Hepatocyte (in vitro differentiated cells): Measurements from ENCODE around the gene MPZL2. TPM values are rescaled to one million over a fixed set of nuclear protein-coding genes. Genes with fewer than 3 reads are reported as not detected.

ENCODE experiments used
- DNase-seq: peaks from one replicate; pipeline ENCODE4 v3.0.0-alpha.2; 2016; ENCODE audit warnings: low spot score
- H2AFZ ChIP-seq: fragments of 200-600 bp; sonication (generic); 2 replicates; pipeline ENCODE4 v1.6.0; 2016; ENCODE audit warnings: antibody characterized with exemption, mild to moderate bottlenecking
- H3K27ac ChIP-seq: fragments of 200-600 bp; sonication (generic); 2 replicates; pipeline ENCODE4 v1.5.1; 2016; ENCODE audit warnings: mild to moderate bottlenecking
- H3K27me3 ChIP-seq: fragments of 200-600 bp; sonication (generic); 2 replicates; pipeline ENCODE4 v1.6.1; 2016
- H3K36me3 ChIP-seq: fragments of 200-600 bp; sonication (generic); replicated peaks from 2 replicates; pipeline ENCODE4 v1.5.1; 2016; ENCODE audit warnings: low read depth; ENCODE audit not compliant: insufficient read depth
- H3K4me1 ChIP-seq: fragments of 200-600 bp; sonication (generic); 2 replicates; pipeline ENCODE4 v1.5.1; 2016; ENCODE audit warnings: mild to moderate bottlenecking, moderate library complexity; ENCODE audit not compliant: insufficient read depth
- H3K4me2 ChIP-seq: fragments of 200-600 bp; sonication (generic); 2 replicates; pipeline ENCODE4 v1.6.0; 2016
- H3K4me3 ChIP-seq: fragments of 200-600 bp; sonication (generic); 2 replicates; pipeline ENCODE4 v1.5.1; 2016; ENCODE audit warnings: mild to moderate bottlenecking
- H3K79me2 ChIP-seq: fragments of 200-600 bp; sonication (generic); 2 replicates; pipeline ENCODE4 v1.6.0; 2017; ENCODE audit warnings: mild to moderate bottlenecking
- H3K9me2 ChIP-seq: fragments of 200-600 bp; sonication (generic); replicated peaks from 2 replicates; pipeline ENCODE4 v1.6.0; 2017; ENCODE audit warnings: mild to moderate bottlenecking; ENCODE audit not compliant: insufficient read depth
- H3K9me3 ChIP-seq: fragments of 200-600 bp; sonication (generic); 2 replicates; pipeline ENCODE4 v1.5.1; 2016; ENCODE audit warnings: low read depth, mild to moderate bottlenecking
- H4K20me1 ChIP-seq: fragments of 200-600 bp; sonication (generic); 2 replicates; pipeline ENCODE4 v1.6.0; 2016; ENCODE audit warnings: mild to moderate bottlenecking; ENCODE audit not compliant: insufficient read depth, poor library complexity, severe bottlenecking
- EZH2 ChIP-seq: fragments of 200-600 bp; sonication (generic); IDR thresholded peaks from 2 replicates; pipeline ENCODE4 v1.6.1; 2016; ENCODE audit warnings: antibody characterized with exemption, mild to moderate bottlenecking, borderline replicate concordance
- EZH2phosphoT487 ChIP-seq: fragments of 200-600 bp; sonication (generic); IDR thresholded peaks from one replicate; pipeline ENCODE4 v1.6.1; 2018; ENCODE audit warnings: antibody characterized with exemption, mild to moderate bottlenecking, low read depth, moderate library complexity; ENCODE audit not compliant: unreplicated experiment, severe bottlenecking
- WGBS: methylation state at CpG from one replicate; pipeline ENCODE4 v1.1.6; 2016; ENCODE audit warnings: low lambda C conversion rate; ENCODE audit errors: missing lambda C conversion rate; 5-methylcytosine and 5-hydroxymethylcytosine counted together
- polyA plus RNA-seq: library from polyadenylated mRNA; unstranded; fragments of >200 nt; fragmentation: Nextera tagmentation; extraction: Ambion mirVana; gene quantifications from 2 replicates; pipeline ENCODE4 v1.2.1, GENCODE V29; 2016
- small RNA-seq: library from RNA; depleted of rRNA; stranded (forward); fragments of <200 nt; gene quantifications from one replicate; pipeline ENCODE3, GENCODE V24; 2014
- total RNA-seq: library from RNA; depleted of rRNA; stranded (reverse); fragments of >200 nt; gene quantifications from 2 replicates; pipeline ENCODE4 v1.2.3, GENCODE V29; 2014
- TF ChIP-seq, protein P1 (sequence below): fragments of 200-600 bp; sonication (generic); IDR thresholded peaks from 2 replicates; pipeline ENCODE4 v1.5.1; 2016; ENCODE audit warnings: antibody characterized with exemption, mild to moderate bottlenecking; ENCODE audit not compliant: poor library complexity

MPZL2 gene
- total and polyA plus RNA-seq, 2 experiments from 2014 or later, result 47.2 to 48.0 TPM

DNA sequence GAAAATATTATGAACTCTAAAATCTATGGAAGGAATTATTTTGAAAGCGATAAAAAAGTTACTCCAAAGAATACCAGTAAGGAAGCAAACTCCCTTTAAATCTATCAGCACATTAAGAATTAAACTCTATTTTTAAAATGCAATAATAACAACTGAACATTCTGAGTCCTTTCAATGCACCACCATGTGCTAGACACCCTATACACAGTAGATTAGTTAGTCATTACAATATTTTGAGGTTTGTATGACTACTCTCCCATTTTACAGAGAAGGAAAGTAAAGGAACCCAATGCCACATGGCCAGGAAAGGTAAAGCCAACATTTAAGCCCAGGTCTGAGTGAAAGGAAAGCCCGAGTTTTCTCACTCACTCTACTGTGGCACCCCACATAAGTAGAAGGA, 57.0 kb downstream of the MPZL2 start:
- H3K27me3 ChIP-seq, result no peaks in the 10 kb centered on the region
- H4K20me1 ChIP-seq, result no peaks in the 10 kb centered on the region
- no peak overlapping the region for H3K4me2 ChIP-seq
- 94% methylated on average over 2 of the region's 2 CpGs for WGBS
- H3K9me3 ChIP-seq, result no peaks in the 10 kb centered on the region
- peaks cover 29% of the 10 kb centered on the region for H3K4me1 ChIP-seq
- H3K79me2 ChIP-seq, result no peaks in the 10 kb centered on the region
- no peak overlapping the region for H3K4me3 ChIP-seq
- peak overlapping the region; percentile 63 for H3K27ac ChIP-seq
- H3K9me2 ChIP-seq, result no peaks in the 10 kb centered on the region
- no peak for TF ChIP-seq EZH2phosphoT487
- no peak for TF ChIP-seq EZH2
- no peak for DNase-seq
- H3K36me3 ChIP-seq, result no peaks in the 10 kb centered on the region
- H2AFZ ChIP-seq, result no peak overlapping the region

DNA sequence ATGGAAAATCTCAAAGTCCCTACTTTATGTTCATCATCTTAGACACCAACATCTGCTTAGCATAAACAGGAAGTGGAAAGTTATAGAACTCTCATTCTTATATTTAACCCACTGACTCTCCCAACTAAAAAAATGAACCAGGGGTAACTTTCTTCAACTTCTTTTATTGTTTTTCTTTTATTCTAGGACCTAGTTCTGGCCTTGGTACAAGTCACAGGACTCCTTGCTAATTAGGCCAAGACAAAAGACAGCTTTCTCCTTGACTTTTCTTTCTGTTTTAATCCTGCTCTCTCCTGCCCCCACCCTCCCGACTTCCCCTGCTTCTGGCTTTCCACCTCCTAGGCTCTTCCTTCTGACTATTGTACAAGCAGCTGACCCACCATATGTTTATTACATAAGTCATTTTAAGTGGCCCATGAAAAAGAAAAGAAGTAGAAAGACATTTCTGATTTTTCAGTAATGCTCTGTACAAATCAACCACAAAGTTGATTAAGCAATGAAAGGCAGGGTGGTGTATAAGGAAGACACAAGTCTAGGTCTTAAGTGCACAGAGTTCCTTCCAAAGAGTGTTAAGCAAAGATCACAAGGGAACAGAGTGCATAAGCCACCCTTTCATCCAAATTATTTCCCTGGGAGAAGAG, 57.6 kb downstream of the MPZL2 start:
- no peaks in the 10 kb centered on the region for H3K27me3 ChIP-seq
- 44% methylated on average over 1 of the region's 1 CpG for WGBS
- H3K79me2 ChIP-seq, result no peaks in the 10 kb centered on the region
- no peaks in the 10 kb centered on the region for H3K9me2 ChIP-seq
- H3K4me2 ChIP-seq, result no peak overlapping the region
- H2AFZ ChIP-seq, result no peak overlapping the region
- H4K20me1 ChIP-seq, result no peaks in the 10 kb centered on the region
- H3K36me3 ChIP-seq, result no peaks in the 10 kb centered on the region
- H3K27ac ChIP-seq, result peak overlapping the region; percentile 63
- H3K4me1 ChIP-seq, result peaks cover 29% of the 10 kb centered on the region
- TF ChIP-seq, protein P1, sequence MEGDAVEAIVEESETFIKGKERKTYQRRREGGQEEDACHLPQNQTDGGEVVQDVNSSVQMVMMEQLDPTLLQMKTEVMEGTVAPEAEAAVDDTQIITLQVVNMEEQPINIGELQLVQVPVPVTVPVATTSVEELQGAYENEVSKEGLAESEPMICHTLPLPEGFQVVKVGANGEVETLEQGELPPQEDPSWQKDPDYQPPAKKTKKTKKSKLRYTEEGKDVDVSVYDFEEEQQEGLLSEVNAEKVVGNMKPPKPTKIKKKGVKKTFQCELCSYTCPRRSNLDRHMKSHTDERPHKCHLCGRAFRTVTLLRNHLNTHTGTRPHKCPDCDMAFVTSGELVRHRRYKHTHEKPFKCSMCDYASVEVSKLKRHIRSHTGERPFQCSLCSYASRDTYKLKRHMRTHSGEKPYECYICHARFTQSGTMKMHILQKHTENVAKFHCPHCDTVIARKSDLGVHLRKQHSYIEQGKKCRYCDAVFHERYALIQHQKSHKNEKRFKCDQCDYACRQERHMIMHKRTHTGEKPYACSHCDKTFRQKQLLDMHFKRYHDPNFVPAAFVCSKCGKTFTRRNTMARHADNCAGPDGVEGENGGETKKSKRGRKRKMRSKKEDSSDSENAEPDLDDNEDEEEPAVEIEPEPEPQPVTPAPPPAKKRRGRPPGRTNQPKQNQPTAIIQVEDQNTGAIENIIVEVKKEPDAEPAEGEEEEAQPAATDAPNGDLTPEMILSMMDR, result no peak
- no peak for TF ChIP-seq EZH2phosphoT487
- no peak for DNase-seq
- H3K9me3 ChIP-seq, result no peaks in the 10 kb centered on the region
- no peak overlapping the region for H3K4me3 ChIP-seq

DNA sequence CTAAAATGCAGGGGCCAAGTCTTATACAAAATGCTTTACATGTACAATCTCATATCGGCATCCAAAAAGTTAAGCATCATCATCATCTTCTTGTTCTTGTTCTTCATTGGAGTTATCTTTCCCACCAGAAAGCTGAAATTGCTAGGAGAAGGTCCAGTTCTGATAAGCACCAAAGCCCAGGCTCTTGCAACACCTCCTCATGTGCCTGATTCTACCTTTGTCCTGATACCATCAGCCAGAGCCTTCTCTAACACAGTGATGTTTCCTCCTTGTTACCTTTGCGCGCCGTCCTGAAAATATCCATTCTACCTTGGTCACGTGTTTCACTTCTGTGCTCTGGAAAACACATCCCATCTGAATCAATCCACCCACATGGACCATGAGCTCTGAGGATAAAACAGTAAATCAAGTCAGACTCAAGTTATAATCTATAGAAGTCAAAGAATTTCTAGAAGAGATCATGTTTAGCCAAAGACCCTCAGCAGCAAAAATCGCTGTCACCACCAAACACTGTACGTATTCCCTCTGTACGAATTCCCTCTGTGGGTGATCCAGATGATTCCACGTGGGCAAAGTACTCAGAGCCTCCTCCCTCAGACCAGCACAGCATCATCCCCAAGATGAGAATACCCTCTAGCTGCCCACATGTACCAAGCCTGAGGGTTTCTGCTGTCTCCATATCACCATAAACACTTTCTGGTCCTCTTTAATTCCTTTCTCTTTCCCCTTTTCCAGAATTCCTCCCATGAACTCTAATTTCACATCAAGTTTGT, 58.3 kb downstream of the MPZL2 start:
- no peak for TF ChIP-seq EZH2
- TF ChIP-seq, protein P1, result no peak
- no peak for TF ChIP-seq EZH2phosphoT487
- no peak for DNase-seq
- H3K4me1 ChIP-seq, result peaks cover 22% of the 10 kb centered on the region
- no peaks in the 10 kb centered on the region for H3K79me2 ChIP-seq
- peak overlapping the region; percentile 98 for H3K27ac ChIP-seq
- H3K9me3 ChIP-seq, result no peaks in the 10 kb centered on the region
- no peak overlapping the region for H3K4me3 ChIP-seq
- no peaks in the 10 kb centered on the region for H3K9me2 ChIP-seq
- no peaks in the 10 kb centered on the region for H4K20me1 ChIP-seq
- H3K4me2 ChIP-seq, result no peak overlapping the region
- no peaks in the 10 kb centered on the region for H3K27me3 ChIP-seq
- H3K36me3 ChIP-seq, result no peaks in the 10 kb centered on the region
- H2AFZ ChIP-seq, result no peak overlapping the region
- 94% methylated on average over 9 of the region's 9 CpGs for WGBS

Small RNA genes within 50 kb of the gene (small RNA-seq; reads per million reads assigned to genes)
- gene HSPE1P18, result not detected

Other genes with a start within 250 kb of the MPZL2 start
- gene TMPRSS4, start 187.2 kb downstream of the MPZL2 start, total RNA-seq, result 10.9 and 12.9 TPM in 2 replicates
- gene TMPRSS4, start 187.2 kb downstream of the MPZL2 start, polyA plus RNA-seq, result 12.1 and 16.2 TPM in 2 replicates
- 0.03 TPM in 1 of 2 replicates, not detected in the other for gene SMIM35, start 177.3 kb downstream of the MPZL2 start, total RNA-seq
- not detected in 2 replicates for gene SMIM35, start 177.3 kb downstream of the MPZL2 start, polyA plus RNA-seq
- gene SCN4B, start 111.5 kb downstream of the MPZL2 start, total RNA-seq, result 0.57 and 1.0 TPM in 2 replicates
- gene SCN4B, start 111.5 kb downstream of the MPZL2 start, polyA plus RNA-seq, result 0.55 and 1.1 TPM in 2 replicates
- gene SCN2B, start 87.7 kb downstream of the MPZL2 start, total RNA-seq, result 1.1 and 1.3 TPM in 2 replicates
- gene SCN2B, start 87.7 kb downstream of the MPZL2 start, polyA plus RNA-seq, result 0.92 and 1.2 TPM in 2 replicates
- gene JAML, start 39.3 kb downstream of the MPZL2 start, total RNA-seq, result 3.5 and 5.3 TPM in 2 replicates
- gene JAML, start 39.3 kb downstream of the MPZL2 start, polyA plus RNA-seq, result 5.0 and 5.9 TPM in 2 replicates
- 20.6 and 21.1 TPM in 2 replicates for gene MPZL3, start 11.9 kb downstream of the MPZL2 start, total RNA-seq
- gene MPZL3, start 11.9 kb downstream of the MPZL2 start, polyA plus RNA-seq, result 10.2 and 10.8 TPM in 2 replicates
- not detected in 2 replicates for gene CD3E, start 40.4 kb upstream of the MPZL2 start, total RNA-seq
- gene CD3E, start 40.4 kb upstream of the MPZL2 start, polyA plus RNA-seq, result not detected in 2 replicates
- gene CD3D, start 78.4 kb upstream of the MPZL2 start, total RNA-seq, result 0.92 and 2.3 TPM in 2 replicates
- gene CD3D, start 78.4 kb upstream of the MPZL2 start, polyA plus RNA-seq, result 1.8 and 3.6 TPM in 2 replicates
- 0.50 and 1.1 TPM in 2 replicates for gene CD3G, start 80.0 kb upstream of the MPZL2 start, total RNA-seq
- 0.11 and 0.60 TPM in 2 replicates for gene CD3G, start 80.0 kb upstream of the MPZL2 start, polyA plus RNA-seq
- gene UBE4A, start 95.3 kb upstream of the MPZL2 start, total RNA-seq, result 57.5 and 61.5 TPM in 2 replicates
- gene UBE4A, start 95.3 kb upstream of the MPZL2 start, polyA plus RNA-seq, result 19.7 and 22.4 TPM in 2 replicates
- gene ATP5MG, start 137.3 kb upstream of the MPZL2 start, total RNA-seq, result 64.7 and 68.1 TPM in 2 replicates
- gene ATP5MG, start 137.3 kb upstream of the MPZL2 start, polyA plus RNA-seq, result 431 and 471 TPM in 2 replicates
- gene KMT2A, start 172.2 kb upstream of the MPZL2 start, total RNA-seq, result 29.1 and 30.6 TPM in 2 replicates
- 23.0 and 25.9 TPM in 2 replicates for gene KMT2A, start 172.2 kb upstream of the MPZL2 start, polyA plus RNA-seq